HG03571 (cell line): ENCODE data around the gene BAZ2A.

Source experiments
- ATAC-seq: cut with Tn5 transposase; IDR thresholded peaks from one replicate; pipeline ENCODE4 v1.9.1; 2021; ENCODE audit not compliant: unreplicated experiment

The BAZ2A gene

DNA sequence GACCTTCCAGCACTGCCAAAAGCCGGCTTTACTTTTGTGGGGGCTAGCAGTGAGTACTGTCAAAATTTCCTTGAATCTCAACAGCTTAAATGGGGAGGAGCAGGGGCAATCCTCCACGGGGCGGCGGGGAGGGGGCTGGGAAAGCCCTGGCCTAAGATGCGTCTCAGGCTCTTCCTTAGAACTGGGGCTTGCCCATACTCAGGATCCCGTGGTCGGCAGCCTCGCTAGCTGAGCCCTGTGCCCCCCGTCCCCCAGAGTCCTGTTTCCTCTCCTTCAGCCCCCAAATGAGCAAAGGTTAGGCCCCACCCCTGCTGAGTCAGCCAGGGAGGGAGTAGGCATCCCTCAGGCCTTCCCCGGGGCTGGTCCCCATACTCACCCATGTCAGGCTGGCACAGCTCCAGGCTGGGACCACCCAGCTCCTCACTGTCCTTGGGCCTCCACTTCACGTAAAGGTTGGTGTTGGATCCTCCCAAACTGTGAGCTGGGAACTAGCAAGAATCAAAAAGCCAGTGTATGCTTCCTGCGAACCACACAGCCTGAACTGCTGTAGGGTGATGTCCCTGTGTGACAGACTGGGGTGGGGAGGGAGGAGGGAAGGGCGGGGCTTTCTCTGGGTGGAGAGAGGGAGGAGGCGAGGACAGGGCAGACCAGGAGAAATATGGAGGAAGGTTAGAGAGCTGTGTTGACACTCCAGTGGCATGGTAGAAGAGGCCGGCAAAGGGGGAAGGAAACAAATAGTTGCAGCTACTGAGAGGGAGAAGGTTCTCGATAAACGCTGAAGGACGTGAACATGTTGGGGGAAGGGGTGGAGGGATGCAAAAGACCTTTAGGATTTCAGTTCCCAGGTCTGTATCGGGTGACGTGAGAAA lies 5.9 kb upstream of the BAZ2A start:
- ATAC-seq = peak; percentile 37

GRCh38 chr12:56634837-56635791 lies 5.0 kb upstream of the BAZ2A start:
- ATAC-seq = peak; percentile 24

- no peak for ATAC-seq
Observed at GRCh38 chr12:56634242-56634836, 4.2 kb upstream of the BAZ2A start.

DNA sequence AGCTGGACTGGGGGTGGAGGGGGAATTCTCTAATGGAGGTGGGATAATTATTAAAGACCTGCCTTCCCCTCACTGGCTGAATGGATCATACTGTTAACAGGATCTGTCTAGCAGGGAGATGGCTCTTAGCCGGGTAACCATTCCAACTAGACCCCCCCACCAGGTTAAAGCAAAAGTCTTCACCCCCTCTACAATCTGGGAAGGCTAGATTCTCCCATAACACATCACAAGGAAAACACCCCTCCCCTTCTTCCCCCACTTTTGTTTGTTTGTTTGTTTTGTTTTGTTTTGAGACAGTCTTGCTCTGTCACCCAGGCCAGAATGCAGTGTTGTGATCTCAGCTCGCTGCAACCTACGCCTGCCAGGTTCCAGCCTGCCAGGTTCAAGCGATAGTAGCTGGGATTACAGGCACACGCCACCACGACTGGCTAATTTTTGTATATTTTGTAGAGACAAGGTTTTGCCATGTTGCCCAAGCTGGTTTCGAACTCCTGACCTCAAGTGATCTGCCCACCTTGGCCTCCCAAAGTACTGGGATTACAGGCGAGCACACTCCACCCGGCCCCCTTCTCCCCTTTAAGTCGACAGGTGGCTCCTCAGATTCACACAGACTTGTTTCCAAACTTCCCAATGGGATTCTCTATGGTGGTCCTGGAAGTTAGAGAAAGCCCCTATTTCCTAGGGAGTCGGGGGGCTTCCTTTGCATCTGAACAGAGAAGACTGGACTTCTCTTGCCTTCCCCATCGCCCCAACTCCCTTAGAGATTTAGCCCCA lies 3.5 kb upstream of the BAZ2A start:
- ATAC-seq = no peak

DNA sequence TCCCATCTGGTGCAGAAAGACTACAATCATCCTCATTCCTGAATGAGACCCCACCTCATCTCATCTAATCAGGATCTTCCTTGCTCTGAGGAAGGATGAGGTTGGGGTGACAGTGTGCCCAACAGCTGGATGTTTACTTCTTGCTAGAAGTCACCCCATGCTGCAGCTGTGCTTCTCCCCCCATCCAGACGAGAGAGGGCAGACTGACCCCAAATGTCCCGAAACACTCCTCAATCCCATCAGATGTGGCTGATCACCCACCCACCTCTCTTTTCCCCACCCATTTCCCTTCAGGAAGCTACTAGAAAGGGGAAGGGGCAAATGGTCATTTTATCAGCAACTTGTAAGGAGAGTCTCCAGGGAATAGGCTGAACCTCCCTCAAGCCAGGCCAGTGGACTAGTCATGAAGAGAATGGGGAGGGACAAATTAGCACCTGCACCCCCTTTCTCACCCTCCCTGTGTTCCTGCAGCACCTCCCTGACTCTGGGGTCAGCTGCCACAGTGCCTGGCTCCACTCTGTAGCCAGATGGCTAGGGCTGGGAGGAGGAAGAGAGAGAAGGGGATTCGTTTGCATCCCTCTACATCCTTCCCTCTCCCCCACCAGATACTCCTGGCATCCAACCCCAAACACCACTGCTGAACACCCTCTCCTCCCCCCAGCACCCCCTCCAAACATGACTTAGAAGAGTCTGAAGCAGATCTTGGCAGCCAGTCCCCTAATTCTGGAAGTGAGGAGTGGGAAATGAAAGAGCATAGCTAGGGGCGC lies 2.8 kb upstream of the BAZ2A start:
- ATAC-seq = no peak

DNA sequence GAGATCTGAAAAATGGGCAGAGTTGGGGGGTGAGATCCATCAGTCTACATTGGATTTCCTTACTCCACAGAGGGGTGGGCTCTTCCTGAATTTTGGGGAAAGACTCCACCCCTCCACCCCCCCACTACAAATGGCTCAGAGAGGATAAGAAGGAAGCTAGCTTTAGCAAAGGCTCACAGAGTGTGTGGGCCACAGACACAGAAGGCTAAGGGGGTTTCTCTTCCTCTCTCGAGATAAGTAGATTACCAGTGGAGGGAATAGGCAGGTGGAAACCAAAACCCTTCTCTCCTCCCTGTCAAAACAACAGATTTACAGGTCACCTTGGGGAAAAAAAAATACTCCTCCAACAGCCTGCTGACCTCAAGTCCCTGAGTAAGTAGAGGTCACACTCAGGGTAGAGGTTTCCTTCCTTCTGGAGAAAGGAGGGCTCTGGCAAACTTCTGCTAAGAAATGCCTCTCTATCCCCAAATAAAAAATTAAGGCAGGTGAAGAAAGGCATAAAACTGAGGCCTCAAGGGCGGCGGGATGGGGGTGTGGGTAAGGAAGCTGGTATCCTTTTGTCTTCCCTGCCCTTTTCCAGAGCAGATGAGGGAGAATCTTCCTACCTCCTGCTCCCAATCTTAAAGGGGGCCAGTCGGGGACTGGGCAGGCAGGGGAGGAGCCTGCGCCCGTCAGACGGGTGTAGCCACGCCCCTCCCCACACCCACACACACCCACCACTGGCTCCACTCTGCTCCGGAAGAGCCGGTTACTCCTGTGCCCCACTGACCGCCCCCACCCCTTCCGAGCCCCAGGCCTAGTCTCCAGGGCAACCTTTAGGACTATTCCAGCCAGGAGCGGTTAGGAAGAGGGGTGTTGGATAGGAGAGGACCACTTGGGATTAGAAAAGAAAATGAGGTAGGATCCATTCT lies 1.9 kb upstream of the BAZ2A start:
- ATAC-seq = no peak

GRCh38 chr12:56629459-56630179 lies 507 bp downstream of the BAZ2A start:
- no peak for ATAC-seq

DNA sequence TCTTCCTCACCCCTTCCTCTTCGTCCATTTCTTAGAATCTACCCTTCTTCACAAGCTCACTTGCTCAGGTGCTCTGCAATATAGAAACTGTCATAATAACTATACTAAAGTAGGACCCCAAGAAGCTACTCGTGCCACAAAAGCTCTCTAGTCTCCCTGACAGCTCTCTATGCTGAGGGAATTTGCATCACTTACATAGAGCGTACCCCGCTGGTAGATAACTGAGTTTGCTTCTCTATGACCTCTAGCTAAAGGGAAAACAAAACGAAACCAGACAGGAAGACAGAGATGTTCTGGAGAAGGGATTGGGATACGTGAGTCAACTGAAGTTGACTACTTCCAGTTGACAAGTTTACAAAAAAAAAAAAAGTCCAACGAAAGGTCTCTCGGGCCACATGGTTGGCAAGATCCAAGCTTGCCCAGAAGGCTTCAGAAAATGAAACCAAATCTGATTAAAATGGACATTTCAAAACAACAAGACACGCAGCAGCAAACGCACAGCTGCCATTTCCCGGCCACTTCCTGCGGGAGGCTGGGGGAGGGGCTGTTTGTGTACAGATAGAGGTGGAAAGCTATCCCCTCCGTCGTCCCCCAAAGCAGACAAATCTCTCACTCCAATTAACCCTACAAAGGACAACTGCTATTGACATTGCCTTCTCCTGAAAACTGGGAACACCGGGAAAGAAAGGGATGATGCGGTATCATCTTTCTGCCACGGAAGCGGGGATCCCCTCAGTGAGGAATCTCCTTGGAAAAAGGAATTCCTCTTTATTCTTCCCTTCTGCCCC lies 1.3 kb downstream of the BAZ2A start:
- no peak for ATAC-seq

DNA sequence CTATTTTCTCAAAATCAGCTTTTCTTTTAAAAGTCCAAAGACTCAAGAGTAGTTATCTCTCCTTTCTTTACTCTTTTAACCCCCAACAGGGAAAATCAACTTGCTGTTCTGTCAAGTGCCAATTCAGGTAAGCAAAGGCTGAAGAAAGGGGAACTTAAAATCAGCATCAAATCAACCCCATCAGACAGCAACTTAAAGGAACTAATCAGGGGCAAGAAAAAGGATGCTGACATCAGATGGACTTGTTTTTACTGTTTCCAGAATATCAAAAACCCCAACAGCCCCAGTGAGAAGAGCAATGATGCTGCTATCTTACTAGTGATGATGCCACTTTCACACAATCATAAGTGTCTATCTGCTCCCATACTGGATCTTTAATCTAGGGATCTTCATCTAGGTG lies 3.4 kb downstream of the BAZ2A start:
- no peak for ATAC-seq

DNA sequence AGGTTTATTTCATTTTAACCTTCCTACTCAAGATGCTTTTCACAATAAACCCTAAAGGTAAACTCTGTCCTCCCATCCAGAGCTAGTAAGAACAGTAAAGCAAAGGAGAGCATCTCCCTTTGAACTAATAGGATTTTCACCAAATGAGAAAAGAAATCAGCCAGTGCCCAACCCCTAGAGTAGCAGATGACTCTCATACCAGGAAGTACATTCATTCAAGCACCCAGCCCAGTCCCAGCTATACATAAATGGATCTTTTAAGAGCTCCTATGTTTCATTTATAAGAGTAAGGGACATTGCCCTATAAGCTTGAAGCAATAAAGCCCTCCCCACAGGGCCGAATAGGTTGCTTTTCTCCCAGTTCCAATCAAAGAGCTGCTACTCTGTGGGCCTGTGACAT lies 7.6 kb downstream of the BAZ2A start:
- no peak for ATAC-seq

DNA sequence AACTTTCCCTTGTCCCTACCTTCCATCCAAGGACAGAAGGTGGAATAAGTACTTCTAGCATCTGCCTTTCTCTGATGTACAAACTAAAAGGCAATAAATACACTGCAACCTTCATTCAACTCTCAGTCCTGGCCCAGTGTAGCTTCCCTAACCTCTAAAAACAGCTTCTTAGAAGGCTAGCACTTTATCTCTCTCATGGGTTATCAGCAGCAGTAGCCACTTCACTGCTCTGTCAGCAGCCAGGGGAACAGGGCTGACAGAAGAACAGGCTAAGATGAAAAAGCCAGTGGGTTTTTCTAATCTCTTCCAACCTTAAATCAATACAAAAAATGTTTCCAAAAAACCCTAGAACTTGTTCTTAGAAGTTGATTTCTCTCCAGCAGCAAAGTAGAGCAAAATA lies 13.2 kb downstream of the BAZ2A start:
- no peak for ATAC-seq

DNA sequence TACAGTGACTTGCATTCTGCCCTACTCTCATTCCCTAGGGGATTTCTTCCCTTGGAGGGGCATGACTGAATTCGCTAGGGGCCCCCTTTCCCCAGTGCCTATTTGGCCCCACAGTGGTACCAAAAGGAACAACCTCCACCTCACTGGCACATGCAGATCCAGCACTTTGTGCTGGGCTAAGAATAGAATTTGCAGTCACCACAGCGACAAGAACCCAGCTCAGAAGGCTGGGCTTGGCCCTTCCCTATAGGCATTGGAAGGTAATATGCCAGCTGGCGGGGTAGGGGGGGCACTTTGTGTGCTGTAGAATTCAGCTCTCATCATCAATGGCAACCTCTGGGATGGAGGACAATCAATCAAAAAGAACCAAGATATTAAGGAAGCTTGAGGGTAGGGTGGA lies 13.9 kb downstream of the BAZ2A start:
- no peak for ATAC-seq

- ATAC-seq = no peak
Observed at GRCh38 chr12:56614627-56615026, 15.5 kb downstream of the BAZ2A start.

DNA sequence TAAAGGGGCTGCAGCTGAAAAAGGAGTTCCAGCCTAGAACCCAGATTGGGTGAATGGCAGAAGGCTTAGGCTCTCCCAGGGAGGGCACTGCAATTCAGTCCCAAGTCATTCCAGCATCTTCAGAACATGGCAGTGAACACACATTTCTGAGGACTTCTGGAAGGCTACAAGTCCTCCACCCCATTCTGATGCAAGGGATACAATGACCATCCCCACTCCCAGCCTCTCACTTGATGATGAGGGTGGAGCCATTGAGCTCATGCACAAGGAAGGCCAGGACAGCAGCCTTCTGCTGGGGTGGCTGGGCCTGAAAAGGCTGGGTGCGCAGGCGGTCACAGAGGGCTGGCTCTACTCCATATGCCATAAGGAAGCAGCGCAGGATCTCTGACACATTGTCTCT lies 25.8 kb downstream of the BAZ2A start:
- no peak for ATAC-seq

DNA sequence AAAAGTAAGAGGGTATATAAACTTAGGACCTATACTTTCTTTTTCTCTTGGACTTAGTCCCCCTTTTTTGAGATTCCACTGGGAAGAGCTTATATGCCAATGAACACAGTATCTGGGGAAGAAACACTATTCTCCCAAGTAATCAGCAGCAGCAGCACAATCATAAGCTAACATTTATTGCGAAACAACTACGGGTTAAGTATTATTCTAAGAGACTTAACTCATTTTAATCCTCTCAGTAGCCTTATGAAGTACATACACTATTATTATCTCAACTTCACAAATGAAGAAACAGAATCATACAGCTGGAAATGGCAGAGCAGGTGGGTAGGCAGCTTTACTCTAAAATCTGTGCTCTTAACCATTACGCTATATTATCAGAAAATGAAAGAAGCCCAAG lies 27.9 kb downstream of the BAZ2A start:
- no peak for ATAC-seq

DNA sequence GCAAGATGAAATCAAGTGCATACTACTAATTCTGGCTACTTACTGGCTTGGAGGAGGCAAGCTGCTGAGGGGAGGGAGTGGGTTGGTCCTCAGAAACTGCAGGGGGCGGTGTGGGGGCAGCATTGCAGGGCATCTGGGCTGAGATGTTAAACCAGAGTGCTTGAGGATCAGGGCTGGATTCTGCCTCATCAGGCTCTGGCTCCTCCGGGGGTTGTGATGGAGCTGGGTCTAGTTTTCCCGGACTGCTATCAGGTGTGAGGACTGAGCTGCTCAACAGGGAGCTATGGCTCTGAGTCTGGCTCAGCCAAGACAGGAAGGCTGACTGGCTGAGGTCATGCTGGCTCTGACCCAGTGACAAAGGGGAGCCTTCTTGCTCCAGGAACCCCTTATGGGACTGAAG lies 28.6 kb downstream of the BAZ2A start:
- no peak for ATAC-seq

- ATAC-seq = no peak
Observed at GRCh38 chr12:56600753-56601152, 29.4 kb downstream of the BAZ2A start.

- no peak for ATAC-seq
Observed at GRCh38 chr12:56599797-56600196, 30.3 kb downstream of the BAZ2A start.
